ENCODE data around the gene CCDC122. TPM values are rescaled to one million over a fixed set of nuclear protein-coding genes. Genes with fewer than 3 reads are reported as not detected.

The CCDC122 gene
- 2.1 and 2.8 TPM in 2 replicates for total RNA-seq

DNA sequence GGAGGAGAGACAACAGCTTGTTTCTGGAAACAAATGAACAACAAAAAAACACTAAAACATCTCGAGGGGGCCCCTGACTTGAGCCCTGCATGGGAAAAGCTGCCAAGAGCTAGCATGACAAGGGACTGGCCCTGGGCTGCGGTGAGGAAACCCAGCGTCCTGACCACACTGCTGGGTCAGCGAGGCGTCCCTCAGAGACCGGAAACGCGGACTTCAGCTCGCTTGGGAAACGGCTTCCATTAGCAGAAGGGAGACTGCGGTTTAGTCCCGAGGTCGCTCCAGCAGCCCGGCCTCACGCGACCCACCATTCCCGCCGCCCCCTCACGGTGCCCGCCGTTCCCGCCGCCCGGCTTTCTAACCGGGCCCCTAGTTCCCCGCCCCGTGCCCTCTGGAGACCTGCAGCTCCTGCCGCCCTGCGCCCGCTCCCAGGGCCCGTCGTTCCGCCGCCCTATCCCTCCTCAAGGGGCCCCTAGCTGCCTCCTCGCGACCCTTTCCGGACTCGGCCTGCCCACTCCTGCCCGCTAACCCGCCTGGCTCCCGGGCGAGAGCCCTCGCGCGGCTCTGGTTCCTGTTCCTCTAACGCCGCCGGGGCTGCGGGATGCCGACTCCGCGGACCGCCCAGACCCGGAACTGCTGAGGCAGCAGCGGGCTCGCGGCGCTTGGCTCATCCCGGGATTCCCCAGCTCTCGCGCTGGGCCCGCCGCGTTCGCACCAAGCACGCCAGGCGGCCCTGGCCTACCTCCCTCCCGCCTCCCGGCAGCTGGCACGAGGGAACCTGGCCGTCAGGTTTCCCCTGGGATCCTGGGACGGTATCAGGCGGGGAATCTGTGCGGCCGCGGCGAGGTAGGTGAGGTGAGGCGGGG lies at the start of gene CCDC122:
Gene CCDC122 (minus strand): TSS at position 849 of the 863 bp plus-strand sequence. CDS start 10,364 bp downstream, outside the sequence.
- DNase-seq (ENCODE audit: low read depth in 2 of 2): peak; percentile 67 to 89

DNA sequence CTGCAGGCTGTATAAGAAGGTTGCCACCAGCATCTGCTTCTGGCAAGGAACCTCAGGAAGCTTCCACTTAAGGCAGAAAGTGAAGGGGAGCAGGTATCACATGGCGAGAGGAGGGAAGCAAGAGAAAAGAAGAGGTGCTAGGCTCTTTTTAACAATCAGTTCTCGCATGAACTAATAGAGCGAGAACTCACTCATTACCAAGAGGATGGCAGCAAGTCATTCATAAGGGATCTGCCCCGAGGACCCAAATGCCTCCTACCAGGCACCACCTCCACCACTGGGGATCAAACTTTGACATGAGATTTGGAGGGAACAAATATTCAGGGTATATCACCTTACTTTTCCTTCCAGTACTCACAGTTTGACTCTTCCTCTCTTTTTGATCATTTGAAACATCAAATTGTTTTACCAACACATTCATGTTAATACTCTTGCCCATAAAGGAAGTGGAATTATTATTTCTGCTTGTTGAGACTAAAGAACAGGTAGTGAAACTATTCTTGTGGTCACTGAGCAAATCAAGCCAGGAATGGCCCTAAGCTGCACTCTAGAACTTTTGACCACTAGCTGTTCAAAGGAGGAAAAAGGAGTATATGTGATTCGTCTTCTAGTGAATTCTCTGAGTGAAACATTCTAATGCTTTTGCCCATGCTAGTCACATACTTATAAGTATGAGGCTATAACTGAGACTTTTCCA lies 45.2 kb upstream of the CCDC122 start:
- DNase-seq (ENCODE audit: low read depth in 2 of 2): no peak

DNA sequence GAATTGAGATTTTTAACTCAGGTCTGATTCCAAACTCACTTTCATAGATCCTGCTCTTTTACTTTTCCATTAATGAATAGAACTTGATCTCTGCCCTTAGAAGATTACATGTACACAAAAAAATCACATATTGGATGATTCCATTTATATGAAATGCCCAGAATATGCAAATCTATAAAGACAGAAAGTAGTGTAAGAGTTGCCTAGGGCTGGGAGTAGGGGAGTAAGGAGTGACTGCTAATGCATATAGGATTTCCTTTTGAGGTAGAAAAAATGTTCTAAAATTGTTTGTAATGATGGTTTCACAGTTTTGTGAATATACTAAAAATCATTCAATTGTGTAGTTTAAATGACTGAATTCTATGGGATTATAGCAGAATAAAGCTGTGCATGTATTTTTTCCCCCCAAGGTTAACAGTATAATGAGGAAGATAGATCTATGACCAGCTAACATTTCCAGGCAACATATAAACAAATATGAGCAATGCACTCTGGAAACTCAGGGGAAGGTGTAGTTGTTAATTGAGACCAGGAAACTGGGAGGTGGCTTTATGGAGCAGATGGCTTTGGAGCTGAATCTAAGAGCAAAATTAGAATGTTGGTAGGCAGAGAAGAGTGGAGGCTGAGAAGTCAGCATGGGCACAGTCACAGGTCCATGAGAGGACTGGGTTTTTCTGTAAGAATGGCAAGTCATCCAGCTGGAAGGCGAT lies 41.6 kb upstream of the CCDC122 start:
- DNase-seq (ENCODE audit: low read depth in 2 of 2): no peak

DNA sequence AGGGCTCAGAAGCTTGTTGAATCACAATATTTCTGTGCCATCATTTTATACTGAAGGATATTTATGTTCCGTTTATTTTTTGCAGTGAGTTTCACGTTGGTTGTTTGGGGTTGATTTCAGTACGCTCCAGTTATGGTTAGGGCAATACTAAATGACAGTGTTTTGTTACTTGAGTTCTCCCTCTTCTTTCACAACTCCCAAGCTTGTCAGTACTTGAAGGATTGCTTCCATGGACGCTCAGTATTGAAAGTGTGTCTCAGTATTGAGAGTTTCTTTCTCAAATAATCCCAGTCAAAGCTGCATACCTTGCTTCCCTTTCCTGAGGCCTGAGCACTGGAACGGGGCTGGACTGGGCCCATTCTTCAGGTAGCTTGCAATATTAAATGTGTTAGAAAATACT lies 39.1 kb upstream of the CCDC122 start:
- DNase-seq (ENCODE audit: low read depth in 2 of 2): no peak

DNA sequence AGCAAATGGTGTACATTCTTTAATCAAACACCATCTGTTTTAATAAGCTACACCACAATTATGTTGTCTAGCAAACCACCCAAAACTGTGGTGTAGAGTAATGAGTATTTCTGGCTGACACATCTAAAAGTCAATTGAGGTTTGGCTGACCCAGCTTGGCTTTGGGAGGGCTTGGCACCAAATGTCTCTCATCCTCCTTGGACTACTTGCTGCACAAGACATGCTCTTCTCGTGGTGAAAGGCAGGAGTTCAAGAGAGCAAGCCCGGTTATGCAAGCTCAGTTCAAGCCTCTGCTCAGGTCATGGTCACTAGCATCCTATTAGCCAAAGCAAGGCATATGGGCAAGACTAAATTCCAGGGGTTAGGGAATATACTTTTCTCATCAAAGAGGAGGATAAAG lies 37.3 kb upstream of the CCDC122 start:
- no peak for DNase-seq (ENCODE audit: low read depth in 2 of 2)

DNA sequence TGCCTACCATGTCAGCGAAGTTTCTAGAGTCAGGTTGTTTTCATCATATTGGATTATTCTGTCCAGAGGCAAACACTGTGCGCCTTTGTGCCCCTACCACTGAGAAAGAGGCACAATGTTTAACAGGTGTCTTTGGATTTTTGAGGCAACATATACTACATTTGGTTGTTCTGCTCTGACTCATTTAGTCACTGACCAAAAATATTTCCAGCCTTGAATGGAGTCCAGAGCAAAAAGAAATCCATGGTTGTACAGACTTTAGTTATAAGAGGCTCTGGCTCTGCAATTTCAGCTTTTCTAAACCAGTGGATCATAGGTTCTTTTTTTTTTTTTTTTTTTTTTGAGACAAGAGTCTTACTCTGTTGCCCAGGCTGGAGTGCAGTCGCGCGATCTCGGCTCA lies 35.9 kb upstream of the CCDC122 start:
- DNase-seq (ENCODE audit: low read depth in 2 of 2): no peak

DNA sequence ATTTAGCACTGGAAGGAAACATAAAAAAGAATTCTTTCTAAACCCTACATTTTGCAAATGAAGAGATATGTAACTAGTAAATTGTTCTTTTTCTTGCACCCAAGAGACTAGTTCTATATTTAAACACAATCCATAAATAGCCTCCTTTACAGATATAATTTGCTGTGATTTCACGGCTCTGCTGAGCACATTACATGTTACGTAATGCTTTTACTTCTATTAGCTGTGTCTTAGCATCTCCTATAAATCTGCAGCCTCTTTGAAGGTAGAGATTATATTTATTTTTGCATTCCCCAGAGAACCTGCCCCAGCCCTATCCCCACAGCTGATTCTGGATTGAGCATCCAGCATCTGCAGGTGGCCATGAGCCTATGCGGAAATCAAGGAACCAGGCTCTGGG lies 32.3 kb upstream of the CCDC122 start:
- no peak for DNase-seq (ENCODE audit: low read depth in 2 of 2)

DNA sequence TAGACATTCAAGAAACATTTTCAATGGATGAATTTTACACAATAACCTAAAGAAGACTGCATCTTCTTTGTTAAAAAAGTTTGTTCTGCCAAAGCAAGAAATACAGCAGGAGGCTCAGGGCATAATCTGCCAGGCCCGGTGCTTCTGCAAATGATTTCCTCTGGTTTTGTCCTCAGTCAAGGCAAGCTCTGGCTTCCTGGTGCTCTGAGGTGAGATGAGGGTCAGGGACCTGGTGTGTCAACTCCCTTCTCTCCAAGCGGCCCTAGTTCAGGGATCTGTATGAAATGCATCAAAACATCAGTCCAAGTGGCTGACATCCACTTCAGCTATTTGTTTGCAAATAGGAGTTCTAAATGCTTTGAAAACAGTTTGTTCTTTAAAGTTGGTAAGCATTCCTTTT lies 31.7 kb upstream of the CCDC122 start:
- DNase-seq (ENCODE audit: low read depth in 2 of 2): no peak

DNA sequence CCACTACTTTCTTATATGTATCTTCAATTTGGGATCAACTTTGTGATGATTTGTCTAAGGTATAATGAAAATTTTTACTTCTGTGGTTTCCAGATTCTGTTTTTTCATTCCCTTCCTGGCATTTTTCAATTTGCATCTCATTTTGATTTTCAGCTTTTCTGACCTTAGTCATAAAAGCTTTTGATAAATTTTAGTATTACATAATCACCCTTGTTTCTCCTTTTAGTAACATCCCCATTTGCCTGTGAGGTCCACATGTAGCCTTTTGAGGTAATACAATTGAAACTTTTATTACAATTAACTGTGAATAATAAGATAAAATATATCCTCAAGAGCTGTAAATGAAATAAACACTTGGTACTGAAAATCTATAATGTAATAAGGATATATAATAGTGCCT lies 31.3 kb upstream of the CCDC122 start:
- DNase-seq (ENCODE audit: low read depth in 2 of 2): no peak

DNA sequence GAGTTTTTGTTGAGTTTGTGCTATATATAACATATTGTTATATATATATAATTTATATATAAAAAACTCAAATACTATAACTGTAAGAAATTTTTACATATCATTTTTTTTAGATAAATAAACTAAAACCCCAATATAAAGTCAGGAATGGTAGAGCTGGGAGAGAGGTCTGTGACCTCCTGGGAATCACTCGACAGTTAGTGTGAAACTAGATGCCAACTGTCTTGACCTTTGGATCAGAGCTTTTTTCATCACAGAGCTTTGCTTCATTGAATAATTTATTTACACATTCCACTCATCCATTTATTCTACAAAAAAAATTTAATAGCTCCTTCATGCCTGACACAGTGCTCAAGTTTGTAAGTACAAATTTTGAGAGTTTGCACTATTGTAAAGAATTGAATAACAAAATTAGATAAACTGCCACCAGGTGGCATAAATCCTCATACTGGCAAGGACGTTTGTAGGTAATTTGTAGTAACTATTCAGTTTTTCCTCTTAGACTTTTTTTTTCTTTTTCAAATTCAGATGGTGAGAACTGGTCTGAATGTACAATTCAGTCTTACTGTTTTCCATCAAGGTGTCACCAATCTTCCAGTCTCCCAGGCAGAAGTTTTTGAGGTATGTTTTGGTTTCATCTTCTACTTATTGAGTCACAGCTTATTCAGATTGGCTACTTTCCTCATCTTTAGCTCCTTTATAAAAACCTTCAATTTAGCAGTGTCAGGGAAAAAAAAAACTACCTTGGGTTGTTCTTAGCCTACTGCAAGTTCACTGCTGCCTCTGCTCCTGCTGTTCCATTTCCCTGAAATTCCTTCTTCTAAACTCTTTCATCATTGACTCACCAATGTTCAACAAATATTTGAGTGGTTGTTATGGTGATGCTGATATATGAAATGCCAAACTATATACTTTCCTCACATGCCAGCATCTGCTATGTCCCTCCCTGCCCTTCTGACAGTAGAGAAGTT lies 28.9 kb upstream of the CCDC122 start:
- DNase-seq (ENCODE audit: low read depth in 2 of 2): peak; percentile 46 to 61

DNA sequence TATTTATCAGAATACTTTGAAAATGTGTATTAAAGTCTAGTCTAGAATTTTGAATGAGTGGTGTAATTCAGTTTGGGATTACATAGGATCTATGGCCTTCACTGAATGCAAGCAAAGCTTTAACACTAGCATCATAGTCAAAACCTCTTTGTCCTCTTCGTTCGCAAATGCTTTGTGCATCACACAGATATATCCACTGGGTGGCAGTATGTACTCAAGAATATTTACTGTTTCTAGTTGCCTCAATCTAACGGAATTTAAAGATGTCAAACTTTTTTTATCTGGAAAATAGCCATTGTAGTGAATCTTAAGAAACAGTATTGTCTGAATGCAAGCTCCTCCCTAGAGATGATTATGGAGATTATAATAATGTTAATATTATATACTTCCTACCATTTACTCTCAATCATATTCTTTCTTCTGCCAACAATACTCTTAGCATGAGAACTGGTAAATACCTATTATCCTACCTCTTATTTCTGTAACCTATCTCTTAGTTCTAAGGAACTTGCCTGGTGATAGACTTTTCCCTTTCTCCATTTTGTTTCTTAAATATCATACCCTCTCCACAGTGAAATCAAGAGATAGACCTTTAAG lies 26.0 kb upstream of the CCDC122 start:
- DNase-seq (ENCODE audit: low read depth in 2 of 2): peak; percentile 48 to 69

DNA sequence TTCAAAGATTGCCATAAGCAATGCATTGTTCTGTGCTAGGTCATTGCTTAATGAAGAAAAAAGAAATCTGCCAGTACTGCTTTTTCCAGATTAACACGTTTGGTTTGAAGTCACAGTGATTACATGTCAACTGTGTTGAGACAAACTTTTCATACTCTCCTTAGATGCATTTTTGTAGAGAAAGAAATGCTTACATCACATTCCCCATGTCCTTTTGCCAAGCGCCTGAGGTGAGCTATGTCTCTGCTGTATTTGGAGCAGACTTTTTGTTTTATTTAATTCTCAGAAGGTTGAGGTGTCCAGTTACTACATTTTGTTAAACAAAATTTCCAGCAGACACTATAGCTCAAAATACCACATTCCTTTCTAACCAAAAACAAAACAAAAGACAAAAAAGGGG lies 16.4 kb upstream of the CCDC122 start:
- no peak for DNase-seq (ENCODE audit: low read depth in 2 of 2)

DNA sequence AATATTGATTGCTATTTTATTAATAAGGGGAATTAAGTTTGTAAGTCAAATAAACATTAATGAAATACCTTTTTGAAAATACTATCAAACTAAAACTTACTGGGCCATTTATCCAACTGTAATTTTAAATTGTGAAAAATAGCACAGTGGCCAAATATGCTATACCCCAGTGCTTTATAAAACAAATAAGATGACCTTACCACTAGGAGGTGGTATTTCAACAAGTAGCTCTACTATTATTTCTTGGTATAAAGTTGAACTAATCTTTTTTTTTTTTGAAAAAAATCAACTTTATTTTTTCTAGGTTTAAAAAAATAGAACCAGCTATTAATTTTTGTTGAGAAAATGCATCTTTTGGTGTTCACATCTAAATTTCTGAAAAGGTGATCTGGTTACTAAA lies 14.9 kb upstream of the CCDC122 start:
- no peak for DNase-seq (ENCODE audit: low read depth in 2 of 2)

DNA sequence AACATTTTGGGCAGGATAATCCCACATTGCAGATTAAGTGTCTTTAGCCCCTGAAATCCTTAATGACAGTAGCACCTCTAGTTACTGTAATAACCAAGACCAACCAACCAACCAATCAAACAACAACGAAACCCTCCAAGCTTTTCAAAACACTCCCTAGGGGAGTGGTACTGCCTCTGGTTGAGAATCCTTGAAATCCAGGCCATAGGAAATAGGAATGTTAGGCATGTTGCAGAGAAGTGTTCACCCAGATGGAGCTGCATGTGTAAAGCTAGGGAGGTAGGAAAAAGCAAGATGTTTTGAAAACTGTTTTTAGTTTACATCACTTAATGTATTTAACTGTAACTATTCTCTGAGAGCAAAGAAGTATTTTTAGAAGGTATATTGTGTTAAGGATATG lies 4.7 kb upstream of the CCDC122 start:
- no peak for DNase-seq (ENCODE audit: low read depth in 2 of 2)

DNA sequence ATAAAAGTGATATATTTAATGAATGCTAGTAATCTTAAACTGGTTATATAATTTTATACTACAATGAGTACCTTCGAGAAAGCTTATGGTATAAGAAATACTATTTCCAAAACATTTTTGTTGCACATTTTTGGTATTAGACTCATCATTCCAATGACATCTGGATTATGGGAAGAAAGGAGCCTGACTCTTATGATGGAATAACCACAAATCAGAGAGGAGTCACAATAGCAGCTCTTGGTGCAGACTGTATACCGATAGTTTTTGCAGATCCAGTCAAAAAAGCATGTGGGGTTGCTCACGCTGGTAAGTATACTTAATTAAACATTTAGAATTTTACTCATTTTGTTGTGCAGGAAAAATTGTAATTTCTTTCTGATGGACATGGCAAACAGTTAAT lies 4.1 kb upstream of the CCDC122 start:
- DNase-seq (ENCODE audit: low read depth in 2 of 2): no peak

DNA sequence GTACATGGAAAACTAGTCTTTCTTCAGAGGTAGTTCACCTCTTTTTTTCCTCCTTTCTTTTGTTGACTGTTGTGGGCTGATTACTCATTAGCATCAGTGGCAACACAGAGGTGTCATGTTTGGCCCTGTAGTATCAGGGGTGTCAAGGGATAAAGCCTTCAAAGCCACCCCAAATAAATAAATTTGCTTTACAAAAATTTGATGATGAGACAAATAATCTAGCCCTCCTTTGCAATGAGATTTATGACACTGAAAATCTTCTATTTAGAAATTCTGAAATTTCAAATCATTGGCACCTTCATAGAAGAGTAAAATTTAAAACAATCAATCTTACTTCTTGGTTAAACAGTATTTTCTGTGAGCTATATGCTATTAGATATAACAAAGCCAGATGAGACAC lies 2.0 kb upstream of the CCDC122 start:
- DNase-seq (ENCODE audit: low read depth in 2 of 2): no peak

DNA sequence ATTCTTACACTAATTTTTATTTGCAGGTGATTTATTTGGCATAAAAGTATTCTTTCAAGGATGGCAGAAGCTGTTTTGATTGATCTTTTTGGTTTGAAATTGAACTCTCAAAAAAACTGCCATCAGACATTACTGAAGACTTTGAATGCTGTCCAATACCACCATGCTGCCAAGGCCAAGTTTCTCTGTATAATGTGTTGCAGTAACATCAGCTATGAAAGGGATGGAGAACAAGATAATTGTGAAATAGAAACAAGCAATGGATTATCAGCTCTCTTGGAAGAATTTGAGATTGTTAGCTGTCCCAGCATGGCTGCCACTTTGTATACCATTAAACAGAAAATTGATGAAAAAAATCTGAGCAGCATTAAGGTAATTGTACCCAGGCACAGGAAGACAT lies 1.4 kb upstream of the CCDC122 start:
- DNase-seq (ENCODE audit: low read depth in 2 of 2): no peak

DNA sequence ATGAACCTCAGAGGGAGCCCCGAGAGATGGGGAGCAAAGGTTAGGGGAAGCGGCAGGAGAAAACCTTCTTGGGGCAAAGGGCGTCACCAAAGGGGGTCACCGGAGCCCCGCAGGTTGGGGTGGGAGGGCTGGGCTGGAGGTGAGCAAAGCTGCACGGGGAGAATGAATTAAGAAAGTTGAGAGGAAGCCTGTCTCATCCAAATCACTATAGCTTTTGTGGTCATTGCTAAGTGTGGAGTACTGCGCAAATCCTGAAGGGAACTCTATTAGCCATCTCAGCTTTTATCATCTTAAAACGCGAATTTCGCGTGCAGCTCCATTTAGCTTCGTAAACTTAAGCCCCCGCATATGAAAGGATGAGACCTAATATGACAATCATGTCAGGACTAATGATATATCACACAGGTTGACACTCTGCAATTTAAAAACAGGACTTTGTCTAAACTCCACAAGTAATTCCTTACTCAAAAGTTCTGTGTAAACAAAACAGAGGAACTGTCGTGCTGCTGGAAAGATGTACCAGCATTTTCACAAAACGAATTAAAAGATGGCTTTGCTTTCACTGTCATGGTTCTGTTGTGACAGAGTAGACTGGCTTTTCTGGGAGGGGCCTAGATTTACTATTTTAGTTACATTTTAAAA lies 795 bp upstream of the CCDC122 start:
- peak in 1 of 2 donors; percentile 4 for DNase-seq (ENCODE audit: low read depth in 2 of 2)

DNA sequence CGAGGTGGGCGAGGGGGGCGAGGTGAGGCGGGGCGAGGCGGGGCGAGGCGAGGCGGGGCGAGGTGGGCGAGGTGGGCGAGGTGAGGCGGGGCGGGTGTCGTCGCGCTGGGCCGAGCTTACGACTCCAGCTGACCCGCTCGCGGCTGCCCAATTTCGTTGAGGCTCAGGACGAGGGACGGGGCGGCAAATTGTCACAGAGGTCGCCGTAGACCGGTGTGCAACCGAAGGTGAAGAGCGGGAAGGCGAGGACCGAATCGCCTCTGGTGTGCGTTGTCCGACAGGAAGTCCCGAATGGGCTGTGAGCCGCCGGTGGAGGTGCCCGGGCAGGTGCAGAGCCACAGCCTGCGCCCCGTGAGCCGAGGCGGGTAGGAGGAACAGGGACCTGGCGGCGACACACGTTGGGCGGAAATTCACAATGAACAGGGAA lies 228 bp upstream of the CCDC122 start, which contains the start of gene LACC1:
Gene LACC1 (plus strand): TSS at position 150 of the 427 bp plus-strand sequence. CDS start 1,082 bp downstream, outside the sequence.
- no peak for DNase-seq (ENCODE audit: low read depth in 2 of 2)

DNA sequence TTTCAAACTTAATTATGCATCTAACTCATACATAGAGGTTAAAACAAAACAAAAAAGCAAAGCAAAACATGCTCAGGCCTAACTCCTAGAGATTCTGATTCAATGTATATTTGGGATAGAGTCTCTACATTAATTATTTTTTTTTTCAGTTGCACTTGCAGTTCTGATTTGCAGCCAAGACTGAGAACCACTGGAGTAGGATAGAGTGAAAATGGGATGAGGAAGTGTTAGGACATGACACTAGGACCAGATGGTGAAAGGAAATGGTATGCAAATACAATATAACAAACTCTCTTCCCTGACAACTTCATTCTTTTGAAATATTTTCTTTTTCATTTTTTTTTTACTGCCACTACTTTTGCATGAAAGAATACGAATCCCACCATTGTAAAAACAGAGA lies 1.8 kb downstream of the CCDC122 start:
- DNase-seq (ENCODE audit: low read depth in 2 of 2): no peak
